ENCODE data around the gene ANKFY1.

The ANKFY1 gene

DNA sequence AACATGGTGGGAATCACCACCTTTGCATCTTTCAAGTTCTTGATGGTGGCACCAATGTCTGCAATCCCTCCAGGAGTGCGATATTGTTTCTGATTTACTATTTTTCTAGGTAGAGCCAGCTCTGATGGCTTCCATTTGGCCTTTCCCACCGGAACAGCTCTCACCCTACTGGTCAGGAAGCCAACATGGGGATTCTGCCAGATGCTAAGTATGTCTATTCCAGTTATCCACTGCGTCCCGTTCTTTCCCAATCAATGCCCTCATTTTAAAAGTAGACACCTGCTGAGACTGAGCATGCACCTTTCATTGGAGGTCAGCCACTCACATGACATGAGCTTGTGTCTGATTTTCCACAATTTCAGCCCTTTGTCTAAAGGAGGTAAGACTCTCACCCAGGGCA is 144.5 kb downstream of the ANKFY1 start:
- DNase-seq (ENCODE audit: low read depth in 2 of 2): no peak

DNA sequence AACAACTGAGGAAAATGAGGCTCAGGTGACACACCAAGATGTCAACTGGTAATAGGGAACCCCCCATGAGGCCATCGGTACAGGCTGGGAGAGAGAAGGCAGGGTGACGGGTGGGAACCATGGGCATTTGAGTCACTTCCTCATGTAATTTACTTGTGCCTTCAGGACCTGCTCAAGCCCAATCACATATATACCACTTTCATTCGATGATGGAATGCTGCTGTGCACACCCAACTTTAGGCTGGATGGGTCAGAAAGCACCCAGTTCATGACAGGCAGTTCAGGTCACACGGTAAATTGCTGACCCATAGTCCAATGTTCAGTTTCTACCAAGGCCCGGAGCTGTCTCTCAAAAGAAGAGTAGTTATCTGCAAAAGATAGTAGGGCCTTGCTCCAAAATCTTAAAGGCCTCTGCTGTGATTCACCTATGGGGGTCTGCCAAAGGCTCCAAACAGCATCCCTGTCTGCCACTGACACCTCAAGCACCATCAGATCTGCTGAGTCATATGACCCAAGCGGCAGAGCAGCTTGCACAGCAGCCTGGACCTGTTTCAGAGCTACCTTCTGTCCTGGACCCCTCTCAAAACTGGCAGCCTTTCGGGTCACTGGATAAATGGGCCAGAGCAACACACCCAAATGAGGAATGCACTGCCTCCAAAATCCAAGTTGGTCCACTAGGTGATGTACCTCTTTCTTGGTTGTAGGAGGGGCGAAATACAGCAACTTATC is 145.6 kb downstream of the ANKFY1 start:
- DNase-seq (ENCODE audit: low read depth in 2 of 2): no peak

DNA sequence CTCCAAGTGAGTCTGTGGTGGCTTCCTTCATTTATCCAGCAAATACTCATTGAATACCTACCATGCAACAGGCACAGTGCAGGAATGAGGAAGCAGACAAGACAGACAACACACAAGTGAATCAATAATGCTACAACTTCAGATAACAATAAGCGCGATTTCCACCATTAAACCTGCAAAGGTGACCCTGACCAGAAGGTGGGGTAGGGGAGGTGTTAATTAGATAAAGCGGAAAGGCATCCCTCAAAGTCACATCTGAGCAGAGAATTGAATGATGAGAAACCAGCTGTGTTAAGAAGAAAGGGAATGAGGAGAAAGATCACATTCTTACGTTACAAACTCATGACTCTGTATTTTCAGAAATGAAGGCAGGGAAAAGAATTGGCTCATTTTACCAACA is 147.3 kb downstream of the ANKFY1 start:
- DNase-seq (ENCODE audit: low read depth in 2 of 2): no peak
